ENCODE data around the gene FECH.

DNA sequence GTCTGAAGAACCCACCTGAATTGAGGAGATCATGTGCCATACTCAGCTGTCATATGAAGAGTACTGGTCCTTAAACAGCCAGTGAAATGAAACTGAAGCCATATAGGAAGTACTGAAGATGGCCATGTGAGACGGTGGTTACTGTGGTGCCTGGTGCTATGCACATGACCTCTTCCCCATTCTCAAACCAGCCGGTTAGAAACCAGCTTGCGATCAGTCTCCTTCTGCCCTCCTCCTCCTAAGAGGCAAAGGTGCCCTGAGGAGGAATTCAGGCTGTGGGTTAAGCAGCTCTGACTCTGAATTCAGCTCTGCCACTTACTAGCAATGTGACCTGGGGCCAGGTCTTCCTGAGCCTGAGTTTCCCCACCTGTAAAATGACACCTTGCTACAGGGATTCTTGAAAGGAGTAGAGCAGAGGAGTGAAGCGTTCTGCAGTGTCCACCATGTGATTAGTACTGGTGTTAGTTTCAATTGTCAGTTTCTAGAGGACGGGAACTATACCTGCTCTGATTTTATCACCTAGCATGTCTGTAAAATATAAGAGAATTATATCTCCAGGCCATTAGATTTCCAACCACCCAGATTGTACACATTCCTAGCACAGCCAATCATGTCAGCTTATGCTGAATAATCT, 5.1 kb downstream of the FECH start:
- TF ChIP-seq, protein P1, sequence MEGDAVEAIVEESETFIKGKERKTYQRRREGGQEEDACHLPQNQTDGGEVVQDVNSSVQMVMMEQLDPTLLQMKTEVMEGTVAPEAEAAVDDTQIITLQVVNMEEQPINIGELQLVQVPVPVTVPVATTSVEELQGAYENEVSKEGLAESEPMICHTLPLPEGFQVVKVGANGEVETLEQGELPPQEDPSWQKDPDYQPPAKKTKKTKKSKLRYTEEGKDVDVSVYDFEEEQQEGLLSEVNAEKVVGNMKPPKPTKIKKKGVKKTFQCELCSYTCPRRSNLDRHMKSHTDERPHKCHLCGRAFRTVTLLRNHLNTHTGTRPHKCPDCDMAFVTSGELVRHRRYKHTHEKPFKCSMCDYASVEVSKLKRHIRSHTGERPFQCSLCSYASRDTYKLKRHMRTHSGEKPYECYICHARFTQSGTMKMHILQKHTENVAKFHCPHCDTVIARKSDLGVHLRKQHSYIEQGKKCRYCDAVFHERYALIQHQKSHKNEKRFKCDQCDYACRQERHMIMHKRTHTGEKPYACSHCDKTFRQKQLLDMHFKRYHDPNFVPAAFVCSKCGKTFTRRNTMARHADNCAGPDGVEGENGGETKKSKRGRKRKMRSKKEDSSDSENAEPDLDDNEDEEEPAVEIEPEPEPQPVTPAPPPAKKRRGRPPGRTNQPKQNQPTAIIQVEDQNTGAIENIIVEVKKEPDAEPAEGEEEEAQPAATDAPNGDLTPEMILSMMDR (IDR thresholded peaks at IDR 0.05), result no peak
- TF ChIP-seq ELF4 (CRISPR knock-in tag; IDR thresholded peaks at IDR 0.05; ENCODE audit: low read depth) (no peak), FOXK1 (CRISPR knock-in tag; IDR thresholded peaks at IDR 0.05) (no peak), JUN (CRISPR knock-in tag; IDR thresholded peaks at IDR 0.05) (no peak), MXD4 (CRISPR knock-in tag; IDR thresholded peaks at IDR 0.05; ENCODE audit: borderline replicate concordance) (no peak), ZNF138 (CRISPR knock-in tag; conservative IDR thresholded peaks at IDR 0.05) (no peak), TP53 (CRISPR knock-in tag; IDR thresholded peaks at IDR 0.05) (no peak), ZNF423 (CRISPR knock-in tag; IDR thresholded peaks at IDR 0.05) (no peak)
- TF ChIP-seq, protein P2, sequence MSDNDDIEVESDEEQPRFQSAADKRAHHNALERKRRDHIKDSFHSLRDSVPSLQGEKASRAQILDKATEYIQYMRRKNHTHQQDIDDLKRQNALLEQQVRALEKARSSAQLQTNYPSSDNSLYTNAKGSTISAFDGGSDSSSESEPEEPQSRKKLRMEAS (CRISPR knock-in tag; IDR thresholded peaks at IDR 0.05), result no peak
- TF ChIP-seq, protein P3, sequence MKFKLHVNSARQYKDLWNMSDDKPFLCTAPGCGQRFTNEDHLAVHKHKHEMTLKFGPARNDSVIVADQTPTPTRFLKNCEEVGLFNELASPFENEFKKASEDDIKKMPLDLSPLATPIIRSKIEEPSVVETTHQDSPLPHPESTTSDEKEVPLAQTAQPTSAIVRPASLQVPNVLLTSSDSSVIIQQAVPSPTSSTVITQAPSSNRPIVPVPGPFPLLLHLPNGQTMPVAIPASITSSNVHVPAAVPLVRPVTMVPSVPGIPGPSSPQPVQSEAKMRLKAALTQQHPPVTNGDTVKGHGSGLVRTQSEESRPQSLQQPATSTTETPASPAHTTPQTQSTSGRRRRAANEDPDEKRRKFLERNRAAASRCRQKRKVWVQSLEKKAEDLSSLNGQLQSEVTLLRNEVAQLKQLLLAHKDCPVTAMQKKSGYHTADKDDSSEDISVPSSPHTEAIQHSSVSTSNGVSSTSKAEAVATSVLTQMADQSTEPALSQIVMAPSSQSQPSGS (CRISPR knock-in tag; IDR thresholded peaks at IDR 0.05; ENCODE audit: borderline replicate concordance, low read depth), result no peak
- TF ChIP-seq, protein P4, sequence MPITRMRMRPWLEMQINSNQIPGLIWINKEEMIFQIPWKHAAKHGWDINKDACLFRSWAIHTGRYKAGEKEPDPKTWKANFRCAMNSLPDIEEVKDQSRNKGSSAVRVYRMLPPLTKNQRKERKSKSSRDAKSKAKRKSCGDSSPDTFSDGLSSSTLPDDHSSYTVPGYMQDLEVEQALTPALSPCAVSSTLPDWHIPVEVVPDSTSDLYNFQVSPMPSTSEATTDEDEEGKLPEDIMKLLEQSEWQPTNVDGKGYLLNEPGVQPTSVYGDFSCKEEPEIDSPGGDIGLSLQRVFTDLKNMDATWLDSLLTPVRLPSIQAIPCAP (CRISPR knock-in tag; IDR thresholded peaks at IDR 0.05), result no peak
- TF ChIP-seq, protein P5, sequence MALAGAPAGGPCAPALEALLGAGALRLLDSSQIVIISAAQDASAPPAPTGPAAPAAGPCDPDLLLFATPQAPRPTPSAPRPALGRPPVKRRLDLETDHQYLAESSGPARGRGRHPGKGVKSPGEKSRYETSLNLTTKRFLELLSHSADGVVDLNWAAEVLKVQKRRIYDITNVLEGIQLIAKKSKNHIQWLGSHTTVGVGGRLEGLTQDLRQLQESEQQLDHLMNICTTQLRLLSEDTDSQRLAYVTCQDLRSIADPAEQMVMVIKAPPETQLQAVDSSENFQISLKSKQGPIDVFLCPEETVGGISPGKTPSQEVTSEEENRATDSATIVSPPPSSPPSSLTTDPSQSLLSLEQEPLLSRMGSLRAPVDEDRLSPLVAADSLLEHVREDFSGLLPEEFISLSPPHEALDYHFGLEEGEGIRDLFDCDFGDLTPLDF (CRISPR knock-in tag; IDR thresholded peaks at IDR 0.05), result no peak
- TF ChIP-seq, protein P6, sequence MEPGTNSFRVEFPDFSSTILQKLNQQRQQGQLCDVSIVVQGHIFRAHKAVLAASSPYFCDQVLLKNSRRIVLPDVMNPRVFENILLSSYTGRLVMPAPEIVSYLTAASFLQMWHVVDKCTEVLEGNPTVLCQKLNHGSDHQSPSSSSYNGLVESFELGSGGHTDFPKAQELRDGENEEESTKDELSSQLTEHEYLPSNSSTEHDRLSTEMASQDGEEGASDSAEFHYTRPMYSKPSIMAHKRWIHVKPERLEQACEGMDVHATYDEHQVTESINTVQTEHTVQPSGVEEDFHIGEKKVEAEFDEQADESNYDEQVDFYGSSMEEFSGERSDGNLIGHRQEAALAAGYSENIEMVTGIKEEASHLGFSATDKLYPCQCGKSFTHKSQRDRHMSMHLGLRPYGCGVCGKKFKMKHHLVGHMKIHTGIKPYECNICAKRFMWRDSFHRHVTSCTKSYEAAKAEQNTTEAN (CRISPR knock-in tag; IDR thresholded peaks at IDR 0.05), result no peak
- TF ChIP-seq, protein P7, sequence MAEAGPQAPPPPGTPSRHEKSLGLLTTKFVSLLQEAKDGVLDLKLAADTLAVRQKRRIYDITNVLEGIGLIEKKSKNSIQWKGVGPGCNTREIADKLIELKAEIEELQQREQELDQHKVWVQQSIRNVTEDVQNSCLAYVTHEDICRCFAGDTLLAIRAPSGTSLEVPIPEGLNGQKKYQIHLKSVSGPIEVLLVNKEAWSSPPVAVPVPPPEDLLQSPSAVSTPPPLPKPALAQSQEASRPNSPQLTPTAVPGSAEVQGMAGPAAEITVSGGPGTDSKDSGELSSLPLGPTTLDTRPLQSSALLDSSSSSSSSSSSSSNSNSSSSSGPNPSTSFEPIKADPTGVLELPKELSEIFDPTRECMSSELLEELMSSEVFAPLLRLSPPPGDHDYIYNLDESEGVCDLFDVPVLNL (CRISPR knock-in tag; IDR thresholded peaks at IDR 0.05; ENCODE audit: borderline replicate concordance, low read depth), result no peak
